ENCODE data around the gene KCNQ5. TPM values are rescaled to one million over a fixed set of nuclear protein-coding genes. Genes with fewer than 3 reads are reported as not detected.

KCNQ5 gene
- total RNA-seq, 1 donor from 2014 or later = 1.2 TPM

DNA sequence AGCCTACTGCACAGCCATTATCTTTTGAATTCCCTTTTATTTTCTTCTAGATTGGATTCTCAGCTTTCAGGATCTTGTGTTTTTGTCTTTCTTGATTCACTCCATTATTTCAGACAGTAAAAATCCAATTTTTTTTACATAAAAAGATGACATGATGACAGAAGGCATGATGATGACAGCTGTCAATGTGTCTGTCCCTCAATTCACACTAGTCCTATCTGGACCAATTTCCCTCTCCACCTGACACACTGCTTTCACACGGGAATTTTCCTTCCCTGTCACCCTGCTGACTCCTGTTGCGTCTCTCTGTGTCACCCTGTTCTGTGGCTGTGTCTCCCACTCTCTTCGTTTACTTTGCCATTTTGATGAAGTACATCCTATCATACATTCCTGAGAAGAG, 529.9 kb downstream of the KCNQ5 start:
- peaks cover 25% of the 10 kb centered on the region for H3K27me3 Mint-ChIP-seq (ENCODE audit: low read depth)
- no peaks in the 10 kb centered on the region for H3K9me3 Mint-ChIP-seq
- no peaks in the 10 kb centered on the region for H3K36me3 Mint-ChIP-seq (ENCODE audit: low read depth)
- TF ChIP-seq CTCF (conservative IDR thresholded peaks at IDR 0.05) = no peak
- H3K27ac Mint-ChIP-seq (ENCODE audit: unreplicated experiment) = no peak overlapping the region
- H3K4me3 Mint-ChIP-seq = no peak overlapping the region
- no peaks in the 10 kb centered on the region for H3K4me1 Mint-ChIP-seq
- DNase-seq (ENCODE audit: low read depth, low spot score) = no peak

DNA sequence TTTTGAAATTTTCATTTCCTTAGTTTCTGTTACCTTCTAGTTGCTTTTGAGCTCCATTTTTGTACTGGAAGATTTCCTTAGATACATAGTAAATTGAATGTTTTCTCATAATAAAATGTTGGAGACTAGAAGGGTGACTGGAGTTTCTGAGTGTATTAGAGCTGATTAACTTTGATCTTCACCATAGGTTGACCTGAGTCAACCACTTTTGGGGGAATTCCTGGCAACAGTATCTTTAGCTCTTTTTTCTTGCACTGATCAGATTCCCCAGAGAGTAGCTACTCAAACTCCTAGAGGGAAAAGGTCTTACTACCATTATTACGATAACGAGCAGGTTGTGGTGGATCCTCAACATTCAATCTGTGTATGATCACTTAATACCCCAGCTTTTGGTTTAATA, 530.7 kb downstream of the KCNQ5 start:
- Mint-ChIP-seq H3K27me3 (ENCODE audit: low read depth) (peaks cover 25% of the 10 kb centered on the region), H3K4me1 (no peaks in the 10 kb centered on the region), H3K9me3 (no peaks in the 10 kb centered on the region), H3K36me3 (ENCODE audit: low read depth) (no peaks in the 10 kb centered on the region), H3K27ac (ENCODE audit: unreplicated experiment) (no peak overlapping the region), H3K4me3 (no peak overlapping the region)
- DNase-seq (ENCODE audit: low read depth, low spot score) = no peak
- TF ChIP-seq CTCF (conservative IDR thresholded peaks at IDR 0.05) = no peak

GRCh38 chr6:73152966-73153757, 531.3 kb downstream of the KCNQ5 start:
- no peak overlapping the region for H3K27ac Mint-ChIP-seq (ENCODE audit: unreplicated experiment)
- no peak overlapping the region for H3K4me3 Mint-ChIP-seq
- H3K9me3 Mint-ChIP-seq = no peaks in the 10 kb centered on the region
- no peak for DNase-seq (ENCODE audit: low read depth, low spot score)
- no peak for TF ChIP-seq CTCF (conservative IDR thresholded peaks at IDR 0.05)
- H3K36me3 Mint-ChIP-seq (ENCODE audit: low read depth) = no peaks in the 10 kb centered on the region
- H3K4me1 Mint-ChIP-seq = no peaks in the 10 kb centered on the region
- peaks cover 25% of the 10 kb centered on the region for H3K27me3 Mint-ChIP-seq (ENCODE audit: low read depth)

DNA sequence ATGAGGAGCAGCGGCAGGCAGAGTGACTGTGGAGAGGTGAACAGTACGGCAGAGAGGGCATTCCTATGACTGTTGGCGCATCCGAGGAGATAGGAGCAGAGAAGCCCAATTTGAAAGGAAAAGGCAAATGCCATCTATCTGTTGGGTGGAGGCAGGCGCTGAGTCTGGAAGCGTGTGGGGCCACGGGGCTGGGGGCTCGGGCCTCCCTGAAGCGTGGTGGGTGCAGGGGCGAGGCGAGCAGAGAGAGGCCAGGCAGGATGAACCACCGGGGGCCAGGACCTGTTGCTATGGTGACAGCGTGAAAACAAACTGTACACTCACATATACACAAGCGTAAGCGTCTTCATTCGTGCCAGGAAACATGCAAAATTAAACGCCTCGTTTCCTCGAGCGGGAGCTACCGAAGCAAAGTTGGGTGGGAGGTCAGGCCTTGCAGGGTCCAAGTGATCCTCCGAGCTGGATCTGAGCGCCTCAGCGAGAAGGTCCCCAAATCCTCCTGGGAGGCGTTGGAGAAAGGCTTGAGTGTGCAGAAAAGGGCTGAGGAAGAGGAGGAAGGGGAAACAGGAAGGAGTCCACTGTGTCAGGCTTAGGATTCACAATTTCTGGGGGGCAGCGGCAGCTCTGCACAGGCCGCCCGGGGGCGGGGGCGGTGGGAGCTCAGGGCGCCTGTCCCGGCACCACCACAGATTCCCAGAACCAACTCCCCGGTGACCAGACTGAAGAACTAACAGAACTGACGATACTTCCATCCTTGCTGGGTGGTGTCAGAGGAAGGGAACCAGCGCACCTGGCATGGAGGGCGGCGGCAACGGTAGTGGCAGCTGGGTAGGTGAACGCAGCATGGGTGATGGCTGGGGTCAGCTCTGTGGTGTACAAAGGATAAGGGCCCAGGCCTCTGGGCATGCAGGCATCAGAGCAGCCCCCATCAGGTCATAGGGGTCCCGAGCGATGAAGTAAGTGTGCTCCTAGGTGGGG, 535.2 kb downstream of the KCNQ5 start:
- no peak for TF ChIP-seq CTCF (conservative IDR thresholded peaks at IDR 0.05)
- H3K4me1 Mint-ChIP-seq = no peaks in the 10 kb centered on the region
- no peak for DNase-seq (ENCODE audit: low read depth, low spot score)

DNA sequence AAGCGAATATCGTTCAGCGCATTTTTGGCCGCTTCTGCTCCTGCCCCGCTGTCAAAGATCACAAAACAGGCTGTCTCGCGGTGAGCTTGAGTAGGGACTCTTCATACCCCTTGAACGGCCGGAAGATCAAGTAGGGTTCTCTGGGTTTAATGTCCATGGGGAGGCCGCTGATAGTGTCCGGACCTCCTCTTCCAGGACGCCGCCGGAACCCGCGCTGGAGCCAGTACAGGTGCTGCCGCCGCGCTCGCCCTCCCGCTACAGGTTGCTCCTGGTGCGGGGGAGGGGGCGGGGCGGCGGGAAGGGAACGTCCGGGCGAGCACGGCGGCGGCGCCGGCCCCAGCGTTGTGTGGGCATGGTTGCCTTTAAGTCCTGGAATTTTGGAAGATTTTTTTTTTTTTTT, 536.0 kb downstream of the KCNQ5 start:
- no peaks in the 10 kb centered on the region for H3K36me3 Mint-ChIP-seq (ENCODE audit: low read depth)
- no peaks in the 10 kb centered on the region for H3K9me3 Mint-ChIP-seq
- no peak for DNase-seq (ENCODE audit: low read depth, low spot score)
- TF ChIP-seq CTCF (conservative IDR thresholded peaks at IDR 0.05) = no peak
- H3K4me1 Mint-ChIP-seq = no peaks in the 10 kb centered on the region
- H3K4me3 Mint-ChIP-seq = no peak overlapping the region
- peaks cover 6% of the 10 kb centered on the region for H3K27me3 Mint-ChIP-seq (ENCODE audit: low read depth)
- H3K27ac Mint-ChIP-seq (ENCODE audit: unreplicated experiment) = no peak overlapping the region

More for the DNA sequence above, 535.2 kb downstream of the KCNQ5 start:
- H3K9me3 Mint-ChIP-seq = no peaks in the 10 kb centered on the region
- H3K27me3 Mint-ChIP-seq (ENCODE audit: low read depth) = peaks cover 13% of the 10 kb centered on the region
- H3K27ac Mint-ChIP-seq (ENCODE audit: unreplicated experiment) = no peak overlapping the region
- H3K36me3 Mint-ChIP-seq (ENCODE audit: low read depth) = no peaks in the 10 kb centered on the region
- H3K4me3 Mint-ChIP-seq = no peak overlapping the region
